HG03378 (cell line): Measurements from ENCODE around the gene DOCK2.

Experiments
- ATAC-seq: cut with Tn5 transposase; IDR thresholded peaks from one replicate; pipeline ENCODE4 v1.9.1; 2021; ENCODE audit warnings: mild to moderate bottlenecking, moderate library complexity; ENCODE audit not compliant: unreplicated experiment

Gene DOCK2

DNA sequence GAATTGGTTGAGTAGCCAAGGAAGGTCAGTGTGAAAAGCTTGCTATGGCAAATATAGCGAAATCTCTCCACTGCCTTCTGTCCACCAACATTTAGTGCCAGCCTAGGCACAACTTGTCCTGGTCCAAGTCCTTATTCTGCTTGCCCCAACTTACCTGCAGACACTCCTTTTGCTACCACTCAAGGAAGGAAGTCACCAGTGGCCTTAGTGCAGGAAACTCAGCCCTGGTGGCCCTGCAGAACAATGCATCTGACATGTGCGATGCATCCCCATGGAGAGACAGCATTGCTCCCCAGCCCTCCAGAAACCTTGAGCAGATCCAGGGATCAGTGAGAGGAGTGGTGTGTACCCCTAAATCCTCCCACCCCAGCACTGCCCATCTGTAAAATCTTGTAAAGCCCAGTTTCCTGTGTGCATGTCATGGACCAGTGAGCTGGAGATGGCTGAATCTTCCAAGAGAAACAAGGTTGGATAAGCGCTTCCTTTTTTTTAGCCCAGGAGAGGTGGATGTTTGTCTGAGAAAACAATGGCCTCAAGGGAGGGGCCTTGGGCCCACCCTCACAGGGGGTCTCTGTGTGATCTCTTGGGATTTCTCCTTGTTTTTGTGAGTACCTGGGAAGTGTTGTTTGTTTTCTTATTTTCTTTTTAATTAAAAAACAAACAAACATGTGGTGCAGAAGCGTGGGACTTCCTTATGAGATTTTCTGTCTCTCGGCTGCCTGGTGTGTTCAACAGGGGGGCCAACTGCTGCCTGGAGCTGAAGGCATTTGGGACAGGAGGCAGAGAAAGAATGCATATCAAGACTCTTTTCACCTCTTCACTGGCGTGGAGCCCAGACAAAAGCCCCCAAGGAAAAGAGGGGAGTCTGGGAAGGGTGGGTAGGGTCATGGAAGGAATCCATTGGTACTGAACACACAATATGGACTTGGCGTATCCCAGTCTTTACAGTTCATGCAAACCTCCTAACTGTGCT lies 472.3 kb downstream of the DOCK2 start:
- ATAC-seq: no peak

DNA sequence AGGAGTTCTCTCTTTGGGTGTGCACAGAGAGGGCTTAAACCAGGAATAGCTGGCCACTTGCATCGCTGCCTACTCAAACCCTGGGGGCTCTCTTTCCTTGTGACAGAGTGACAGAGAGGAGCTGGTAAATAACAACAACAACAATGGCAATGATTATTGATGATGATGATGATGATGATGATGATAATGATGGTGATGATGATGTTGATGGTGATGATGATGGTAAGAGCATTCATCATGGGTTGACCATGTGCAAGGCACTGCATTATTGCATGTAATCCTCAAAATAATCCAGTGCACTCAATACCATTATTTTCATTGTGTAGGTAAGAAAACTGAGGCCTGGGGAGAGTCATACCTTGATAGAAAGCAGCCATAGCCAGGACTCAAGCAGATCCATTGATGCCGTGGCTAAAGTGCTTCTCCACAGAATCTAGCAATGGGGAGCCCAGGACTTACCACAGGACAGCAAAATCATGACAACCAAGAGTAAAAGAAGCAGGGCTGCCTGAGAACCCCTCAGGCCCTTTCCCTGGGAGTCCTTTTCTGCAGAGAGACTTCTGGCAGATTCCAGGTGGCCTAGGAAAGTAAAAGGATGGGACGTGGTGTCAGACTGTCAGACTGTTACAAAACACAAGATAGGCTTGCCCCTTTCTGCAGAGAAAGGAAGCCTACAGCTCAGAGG lies 473.5 kb downstream of the DOCK2 start:
- no peak for ATAC-seq

DNA sequence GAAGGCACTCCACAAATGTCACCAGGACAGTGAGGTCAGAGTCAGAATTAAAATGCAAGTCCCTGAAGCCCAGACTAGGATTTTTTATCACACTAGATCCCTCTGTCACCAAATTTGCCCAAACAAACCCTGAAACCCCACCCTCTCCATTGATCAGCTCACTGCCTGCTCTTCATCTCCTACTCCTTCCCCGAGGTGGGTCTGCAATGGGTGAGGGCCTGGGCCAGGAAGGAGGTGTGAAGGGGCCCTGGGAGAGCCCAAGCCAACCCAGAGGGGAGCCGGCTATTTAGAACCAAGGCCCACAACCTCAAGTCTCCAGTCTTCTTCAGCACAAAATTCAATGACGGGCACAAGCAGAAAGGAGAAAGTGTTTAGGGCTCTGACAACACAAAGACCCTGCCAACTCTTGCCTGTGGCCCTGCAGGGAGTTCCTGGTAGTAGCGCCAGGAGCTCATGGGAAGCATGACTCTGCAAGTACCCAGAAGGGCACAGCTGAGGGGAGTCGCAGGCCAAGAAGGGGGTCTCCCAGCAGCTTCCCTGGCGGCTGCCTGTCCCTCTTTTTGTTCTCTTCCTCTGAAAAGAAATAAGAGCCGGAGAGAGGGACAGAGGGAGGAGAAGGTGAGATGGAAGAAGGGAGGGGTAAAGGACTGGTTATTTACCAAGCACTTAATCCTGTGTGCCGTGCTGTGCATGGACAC lies 474.2 kb downstream of the DOCK2 start:
- no peak for ATAC-seq

DNA sequence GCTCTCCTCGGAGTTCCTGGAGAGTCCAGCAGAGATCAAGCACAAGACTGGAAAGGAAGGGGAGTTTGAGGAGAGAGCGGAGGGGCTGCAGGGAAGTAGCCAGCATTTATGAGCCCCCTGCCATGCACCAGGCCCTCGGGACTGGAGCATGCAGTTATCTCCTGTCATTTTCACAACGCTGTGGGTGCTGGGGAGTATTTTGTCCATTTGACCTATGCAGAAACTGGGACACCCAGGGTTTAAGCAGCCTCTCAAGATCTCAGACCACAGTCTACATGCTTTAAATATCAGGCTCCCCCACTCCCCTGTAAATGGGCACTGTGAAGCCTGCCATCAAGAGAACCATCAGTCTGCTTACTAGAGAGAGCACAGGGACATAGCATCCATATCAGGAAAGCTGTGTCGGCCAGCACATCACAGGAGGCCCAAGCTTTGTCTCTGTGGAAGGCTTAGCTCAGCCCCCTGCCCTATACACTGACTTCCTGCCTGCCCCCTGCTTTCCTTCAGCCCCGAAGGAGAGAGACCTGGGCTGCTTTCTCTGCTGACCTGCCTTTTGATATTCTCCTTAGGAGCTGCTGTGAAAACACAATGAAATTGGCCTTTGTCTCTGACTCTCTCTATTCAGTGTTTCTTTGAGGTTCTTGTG lies 475.9 kb downstream of the DOCK2 start:
- no peak for ATAC-seq

DNA sequence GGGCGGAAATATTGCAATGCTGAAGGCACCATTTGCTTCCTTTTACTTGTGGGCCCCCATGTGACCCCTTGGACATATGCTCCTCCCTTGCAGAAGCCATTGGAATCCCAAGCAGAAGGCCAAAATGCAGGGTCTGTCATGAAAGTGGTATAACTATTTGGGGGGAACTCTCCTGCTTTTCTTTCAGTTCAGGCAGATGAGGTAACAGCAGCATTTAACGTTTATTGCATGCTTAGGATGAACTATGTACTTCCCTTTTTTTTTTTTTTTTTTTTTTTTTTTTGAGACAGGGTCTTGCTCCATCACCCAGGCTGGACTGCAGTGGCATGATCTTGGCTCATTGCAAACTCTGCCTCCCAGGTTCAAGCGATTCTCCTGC lies 476.4 kb downstream of the DOCK2 start:
- no peak for ATAC-seq

DNA sequence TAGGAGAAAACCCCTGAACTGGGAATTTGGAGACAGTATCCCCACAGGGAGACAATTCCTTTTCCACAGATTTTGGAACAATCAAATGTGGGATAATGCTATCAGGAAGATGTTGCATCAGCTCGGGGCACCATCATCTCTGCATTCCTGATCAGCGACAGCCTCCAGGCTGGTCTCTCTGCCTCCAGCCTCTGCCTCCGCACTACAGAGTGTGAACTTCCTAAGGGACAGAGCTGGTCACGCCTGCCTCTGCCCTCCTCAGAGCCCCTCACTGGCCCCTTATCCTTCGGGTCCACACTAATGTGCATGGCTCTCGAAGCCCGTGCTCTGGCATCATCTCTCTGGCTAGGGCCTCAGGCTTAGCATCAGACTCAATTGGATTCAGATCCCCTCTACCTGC lies 477.2 kb downstream of the DOCK2 start:
- no peak for ATAC-seq

DNA sequence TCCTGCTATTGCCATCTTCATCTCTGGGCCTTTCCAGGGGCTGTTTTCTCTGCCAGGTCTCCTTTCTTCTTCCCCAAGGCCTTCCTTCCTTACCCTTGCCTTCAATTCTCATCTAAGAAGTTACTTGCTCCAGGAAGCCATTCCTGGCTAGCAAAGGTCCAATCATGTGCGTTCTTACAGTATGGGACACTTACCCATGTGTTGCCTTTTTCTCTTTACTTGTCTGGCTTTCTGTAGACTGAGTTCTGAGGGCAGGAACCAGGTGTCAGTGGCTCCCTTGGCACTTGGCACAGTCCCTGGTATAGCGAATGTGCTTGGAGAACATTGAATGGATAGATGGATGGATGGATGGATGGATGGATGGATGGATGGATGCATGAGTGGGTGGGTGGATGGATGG lies 478.9 kb downstream of the DOCK2 start:
- no peak for ATAC-seq

DNA sequence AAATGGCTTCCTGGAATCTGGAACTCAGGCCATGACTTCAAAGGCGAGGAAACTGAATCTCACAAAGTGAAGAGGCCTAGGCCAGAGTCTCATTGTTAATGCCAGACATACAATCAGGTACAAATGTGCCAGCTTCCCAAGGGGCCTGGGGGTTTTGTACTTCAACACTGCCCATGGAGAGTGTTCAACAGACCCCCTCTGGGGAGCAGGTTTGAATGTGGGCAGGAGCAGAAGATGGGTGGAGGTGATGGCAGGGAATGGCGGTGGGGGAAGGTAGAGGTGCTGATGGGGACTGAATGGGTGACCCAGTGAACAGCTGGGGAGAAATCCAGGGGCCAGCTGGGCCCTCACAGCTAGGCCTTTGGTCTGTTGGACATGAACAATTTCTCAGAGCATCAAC lies 480.7 kb downstream of the DOCK2 start:
- ATAC-seq: no peak

DNA sequence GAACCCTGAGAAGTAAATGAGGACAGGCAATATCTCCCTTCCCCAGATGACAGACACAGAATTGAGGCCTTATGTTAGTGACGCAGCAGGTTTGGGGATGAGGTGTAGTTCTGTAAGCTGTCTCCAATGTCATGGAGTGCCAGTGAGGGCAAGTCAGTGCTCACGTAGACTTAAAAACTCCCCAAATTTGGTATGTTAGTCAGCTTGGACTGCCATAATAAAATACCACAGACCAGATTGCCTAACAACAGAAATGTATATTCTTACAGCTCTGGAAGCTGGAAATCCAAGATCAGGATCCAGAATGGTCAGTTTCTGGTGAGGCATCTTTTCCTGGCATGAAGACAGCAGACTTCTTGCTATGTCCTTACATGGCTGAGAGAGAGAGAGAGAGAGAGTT lies 483.5 kb downstream of the DOCK2 start:
- no peak for ATAC-seq

DNA sequence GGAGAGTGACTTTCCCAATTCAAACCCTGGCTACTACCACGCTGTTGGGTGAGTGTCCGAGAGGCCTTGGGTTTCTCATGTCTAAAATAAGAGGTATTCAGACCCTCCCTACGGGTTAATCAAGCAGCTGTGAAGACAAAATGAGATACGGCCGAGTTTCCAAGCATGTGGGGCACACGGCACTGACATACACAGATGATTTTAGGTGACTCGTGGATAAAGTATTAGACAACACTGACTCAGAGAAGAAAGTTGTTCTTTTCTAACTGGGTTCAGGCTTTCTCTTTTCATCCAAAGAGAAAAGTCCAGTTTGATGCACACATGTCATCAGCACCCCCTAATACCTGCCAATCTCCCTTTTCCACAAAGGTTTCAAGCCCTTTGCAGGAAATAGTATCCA lies 484.2 kb downstream of the DOCK2 start:
- ATAC-seq: no peak

DNA sequence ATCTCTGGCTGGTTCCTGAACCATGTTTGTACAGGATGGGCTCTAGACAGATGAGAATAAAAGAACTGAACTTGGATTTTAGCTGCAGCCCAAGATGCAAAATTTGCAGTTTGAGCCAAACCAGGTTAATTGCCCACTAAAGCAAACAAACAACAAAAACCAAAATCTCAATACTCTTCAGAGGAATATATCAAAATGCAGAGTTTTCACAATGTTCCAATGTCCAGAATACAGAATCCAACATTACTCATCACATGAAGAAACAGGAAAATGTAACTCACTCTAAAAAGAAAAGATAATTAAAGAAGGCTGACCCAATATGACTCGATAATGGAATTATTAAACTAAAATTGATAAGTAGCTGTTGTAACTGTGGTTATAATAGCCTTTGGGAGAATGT lies 489.0 kb downstream of the DOCK2 start:
- ATAC-seq: no peak

DNA sequence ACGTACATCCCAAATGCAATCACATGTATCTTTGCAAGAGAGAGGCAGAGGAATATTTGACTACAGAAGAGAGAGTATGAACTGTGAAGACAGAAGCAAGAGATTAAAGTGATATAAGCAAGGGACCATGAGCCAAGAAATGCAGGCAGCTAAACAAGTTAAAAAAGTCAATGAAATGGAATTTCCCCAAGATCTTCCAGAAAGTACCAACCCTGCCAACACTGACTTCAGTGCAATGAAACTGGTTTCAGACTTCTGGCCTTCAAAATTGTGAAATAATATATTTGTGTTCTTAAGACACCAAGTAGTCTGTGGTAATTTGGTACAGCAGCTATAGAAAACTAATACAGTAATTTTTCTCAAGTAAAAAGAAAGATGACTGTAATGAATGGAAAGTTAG lies 489.6 kb downstream of the DOCK2 start:
- no peak for ATAC-seq

DNA sequence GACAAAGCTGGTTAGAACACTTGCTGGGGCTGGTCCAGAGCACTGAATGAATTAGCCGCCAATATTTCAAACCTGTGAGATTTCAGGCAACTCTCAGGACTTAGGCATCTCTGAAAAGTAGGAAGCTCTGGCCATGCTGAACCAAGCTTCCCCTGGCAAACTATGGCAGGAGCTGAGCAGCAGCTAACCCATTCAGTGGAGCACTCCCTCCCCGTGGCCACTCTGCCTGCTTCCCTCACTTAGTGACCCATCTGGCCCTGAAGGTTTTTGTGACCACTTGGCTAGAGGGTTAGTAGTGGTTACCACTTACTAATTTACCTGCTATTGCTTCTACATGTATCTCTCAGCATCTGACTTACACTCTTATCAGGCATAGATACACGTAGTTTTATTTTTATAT lies 494.2 kb downstream of the DOCK2 start:
- ATAC-seq: no peak

DNA sequence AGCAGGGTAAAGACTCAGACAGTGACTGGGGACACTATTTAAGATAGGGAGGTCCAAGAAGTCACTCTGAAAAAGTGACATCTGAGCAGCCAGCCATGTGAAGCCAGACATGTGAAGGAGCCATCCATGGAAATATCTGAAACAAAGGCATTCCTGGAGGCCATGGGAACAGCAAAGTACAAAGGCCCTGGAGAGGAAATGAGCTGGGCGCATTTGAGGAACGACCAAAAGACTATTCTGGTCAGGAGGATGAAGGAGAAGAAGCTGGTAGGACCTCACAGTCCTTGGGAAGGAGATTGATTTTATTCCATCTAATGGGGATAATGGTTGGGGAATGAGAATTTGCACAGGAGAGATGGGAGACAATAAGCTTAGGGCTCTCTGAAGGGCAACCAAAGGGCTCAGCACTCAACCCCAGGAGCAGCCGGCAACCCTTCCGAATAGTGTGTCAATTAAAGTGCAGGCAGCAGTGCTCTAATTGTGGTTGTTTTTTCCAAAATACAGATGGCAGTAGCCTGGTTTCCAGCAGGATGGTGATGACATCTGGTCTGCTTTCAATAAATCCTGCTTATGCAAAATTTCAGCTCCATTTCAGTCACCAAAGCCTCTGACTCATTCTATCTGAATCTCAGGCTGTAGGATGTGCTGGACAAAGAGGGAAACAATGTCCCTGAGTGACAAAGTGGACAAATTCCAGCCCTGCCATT lies 495.3 kb downstream of the DOCK2 start:
- ATAC-seq: no peak
